CD14-positive monocyte (primary cell): ENCODE data around the gene NR1I3. TPM values are rescaled to one million over a fixed set of nuclear protein-coding genes. Genes with fewer than 3 reads are reported as not detected.

Source experiments
- DNase-seq, 3 donors: peaks; one replicate each; pipeline ENCODE4 v3.0.0-alpha.2; 2011 to 2022
- H2AFZ ChIP-seq: 2 replicates; pipeline ENCODE4 v1.6.0; 2012; ENCODE audit warnings: mild to moderate bottlenecking, low read depth, low read length, inconsistent platforms; ENCODE audit not compliant: insufficient read depth, poor library complexity, severe bottlenecking
- H3K27ac ChIP-seq, 2 donors: 1 replicate in 1 of 2; 2 replicates in 1 of 2; pipeline ENCODE4 v1.5.1; 2012 to 2013; ENCODE audit warnings: low read length in 2 of 2, control low read depth in 1 of 2, inconsistent platforms in 1 of 2, low read depth in 1 of 2, mild to moderate bottlenecking in 1 of 2
- H3K27me3 ChIP-seq, 2 donors: one replicate each; pipeline versions ENCODE4 v1.6.0 to v1.6.1; 2011 to 2013; ENCODE audit warnings: low read length in 2 of 2; ENCODE audit not compliant: control insufficient read depth in 2 of 2, insufficient read depth in 2 of 2
- H3K36me3 ChIP-seq, 2 donors: replicated peaks in 1 of 2; 1 replicate in 1 of 2; 2 replicates in 1 of 2; pipeline versions ENCODE4 v1.5.1 to v1.6.1; 2012 to 2013; ENCODE audit warnings: low read length in 2 of 2, control low read depth in 1 of 2, inconsistent platforms in 1 of 2, mild to moderate bottlenecking in 1 of 2; ENCODE audit not compliant: insufficient read depth in 2 of 2, control insufficient read depth in 1 of 2
- H3K4me1 ChIP-seq, 2 donors: 1 replicate in 1 of 2; 2 replicates in 1 of 2; pipeline versions ENCODE4 v1.5.1 to v1.6.1; 2012 to 2013; ENCODE audit warnings: low read length in 2 of 2, control low read depth in 1 of 2, inconsistent platforms in 1 of 2, mild to moderate bottlenecking in 1 of 2, moderate library complexity in 1 of 2; ENCODE audit not compliant: insufficient read depth in 2 of 2, control insufficient read depth in 1 of 2
- H3K4me2 ChIP-seq: replicated peaks from 2 replicates; pipeline ENCODE3; 2012; ENCODE audit warnings: low read length, moderate library complexity, mild to moderate bottlenecking; ENCODE audit not compliant: poor library complexity, severe bottlenecking; ENCODE audit errors: extremely low read depth
- H3K4me3 ChIP-seq, 3 experiments: fragments of 200-600 bp in 1 of 3; sonication (generic) in 1 of 3; replicated peaks in 1 of 3; 1 replicate in 2 of 3; 2 replicates in 1 of 3; pipeline ENCODE4 v1.5.1; 2011 to 2013; ENCODE audit warnings: low read length in 3 of 3, mild to moderate bottlenecking in 3 of 3, control low read depth in 2 of 3, low read depth in 2 of 3, inconsistent platforms in 1 of 3, moderate library complexity in 1 of 3
- H3K79me2 ChIP-seq: 2 replicates; pipeline ENCODE4 v1.6.0; 2012; ENCODE audit warnings: mild to moderate bottlenecking, control low read depth, inconsistent platforms, low read length, moderate library complexity; ENCODE audit not compliant: insufficient read depth
- H3K9ac ChIP-seq: 2 replicates; pipeline ENCODE4 v1.6.0; 2017; ENCODE audit warnings: low read length, mild to moderate bottlenecking; ENCODE audit not compliant: insufficient read depth, poor library complexity, severe bottlenecking
- H3K9me3 ChIP-seq, 2 donors: replicated peaks in 1 of 2; 1 replicate in 1 of 2; 2 replicates in 1 of 2; pipeline versions ENCODE4 v1.5.1 to v1.6.1; 2012 to 2013; ENCODE audit warnings: low read length in 2 of 2, control low read depth in 1 of 2; ENCODE audit not compliant: control insufficient read depth in 1 of 2, insufficient read depth in 1 of 2
- H4K20me1 ChIP-seq: 2 replicates; pipeline ENCODE4 v1.6.0; 2012; ENCODE audit warnings: mild to moderate bottlenecking, low read length, control low read depth, moderate library complexity; ENCODE audit not compliant: insufficient read depth
- H3K27ac Mint-ChIP-seq, 7 donors: one replicate each; pipeline ENCODE4 v1.8.0; 2020; ENCODE audit warnings: mild to moderate bottlenecking in 7 of 7, mixed read lengths in 7 of 7, moderate library complexity in 6 of 7, inconsistent platforms in 2 of 7
- H3K27me3 Mint-ChIP-seq, 3 donors: one replicate each; pipeline ENCODE4 v1.8.0; 2021 to 2022; ENCODE audit warnings: low read depth in 3 of 3, mild to moderate bottlenecking in 3 of 3, mixed read lengths in 3 of 3, moderate library complexity in 3 of 3, inconsistent platforms in 1 of 3
- H3K36me3 Mint-ChIP-seq, 2 donors: one replicate each; pipeline ENCODE4 v1.8.0; 2020; ENCODE audit warnings: mixed read lengths in 2 of 2, inconsistent platforms in 1 of 2, mild to moderate bottlenecking in 1 of 2
- H3K4me1 Mint-ChIP-seq: one replicate; pipeline ENCODE4 v1.8.0; 2020; ENCODE audit warnings: mild to moderate bottlenecking, mixed read lengths
- H3K4me3 Mint-ChIP-seq, 2 donors: one replicate each; pipeline ENCODE4 v1.8.0; 2020; ENCODE audit warnings: mild to moderate bottlenecking in 2 of 2, mixed read lengths in 2 of 2, moderate library complexity in 1 of 2
- H3K9me3 Mint-ChIP-seq, 7 donors: one replicate each; pipeline ENCODE4 v1.8.0; 2020 to 2022; ENCODE audit warnings: mixed read lengths in 7 of 7, mild to moderate bottlenecking in 6 of 7, moderate library complexity in 6 of 7, inconsistent platforms in 2 of 7
- WGBS: methylation state at CpG from one replicate; pipeline ENCODE4 v1.1.5; 2013; ENCODE audit warnings: missing lambda C conversion rate; ENCODE audit not compliant: insufficient coverage; 5-methylcytosine and 5-hydroxymethylcytosine counted together
- intact Hi-C, 2 donors: fragments of 100-400 bp; cut with micrococcal nuclease; formaldehyde crosslinking; loops; one replicate each; pipeline versions ENCODE4 v1.15.0 to v1.15.1; 2023
- polyA plus RNA-seq, 3 donors: library from polyadenylated mRNA; depleted of rRNA in 1 of 3; unstranded in 2 of 3; stranded (reverse) in 1 of 3; fragments of 300-500 nt in 2 of 3; fragments of >200 nt in 1 of 3; fragmentation: Illumina TruSeq in 2 of 3; gene quantifications; 1 replicate in 2 of 3; 2 replicates in 1 of 3; pipeline ENCODE4 v1.2.3, GENCODE V29; 2012 to 2021
- TF ChIP-seq, protein P1 (sequence below): fragments of 200-600 bp; IDR thresholded peaks from one replicate; pipeline ENCODE4 v1.8.0; 2022; ENCODE audit warnings: antibody characterized with exemption, mild to moderate bottlenecking

Gene NR1I3
- polyA plus RNA-seq, 3 donors, result not detected

- Mint-ChIP-seq H3K4me1 (peaks cover 64% of the 10 kb centered on the region), H3K4me3 (no peak overlapping the region), H3K27ac (peak overlapping the region in 3 of 7 donors; percentile 50 to 63 (median 59)), H3K9me3 (no peaks in the 10 kb centered on the region), H3K27me3 (peaks cover 0 to 2% (median 1%) of the 10 kb centered on the region in 3 donors), H3K36me3 (no peaks in the 10 kb centered on the region)
- no peak overlapping the region for H2AFZ ChIP-seq
- H3K27ac ChIP-seq, result no peak overlapping the region
- H3K4me2 ChIP-seq, result no peak overlapping the region
- H3K9me3 ChIP-seq, result no peaks in the 10 kb centered on the region
- TF ChIP-seq, protein P1, sequence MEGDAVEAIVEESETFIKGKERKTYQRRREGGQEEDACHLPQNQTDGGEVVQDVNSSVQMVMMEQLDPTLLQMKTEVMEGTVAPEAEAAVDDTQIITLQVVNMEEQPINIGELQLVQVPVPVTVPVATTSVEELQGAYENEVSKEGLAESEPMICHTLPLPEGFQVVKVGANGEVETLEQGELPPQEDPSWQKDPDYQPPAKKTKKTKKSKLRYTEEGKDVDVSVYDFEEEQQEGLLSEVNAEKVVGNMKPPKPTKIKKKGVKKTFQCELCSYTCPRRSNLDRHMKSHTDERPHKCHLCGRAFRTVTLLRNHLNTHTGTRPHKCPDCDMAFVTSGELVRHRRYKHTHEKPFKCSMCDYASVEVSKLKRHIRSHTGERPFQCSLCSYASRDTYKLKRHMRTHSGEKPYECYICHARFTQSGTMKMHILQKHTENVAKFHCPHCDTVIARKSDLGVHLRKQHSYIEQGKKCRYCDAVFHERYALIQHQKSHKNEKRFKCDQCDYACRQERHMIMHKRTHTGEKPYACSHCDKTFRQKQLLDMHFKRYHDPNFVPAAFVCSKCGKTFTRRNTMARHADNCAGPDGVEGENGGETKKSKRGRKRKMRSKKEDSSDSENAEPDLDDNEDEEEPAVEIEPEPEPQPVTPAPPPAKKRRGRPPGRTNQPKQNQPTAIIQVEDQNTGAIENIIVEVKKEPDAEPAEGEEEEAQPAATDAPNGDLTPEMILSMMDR, result no peak
- H3K9ac ChIP-seq, result no peak overlapping the region
- no peaks in the 10 kb centered on the region for H3K27me3 ChIP-seq
- no peaks in the 10 kb centered on the region for H3K36me3 ChIP-seq
- peaks cover 52 to 57% of the 10 kb centered on the region in 2 donors for H3K4me1 ChIP-seq
- WGBS, result 100% methylated on average over 4 of the region's 7 CpGs
- DNase-seq, result no peak
- H3K79me2 ChIP-seq, result no peaks in the 10 kb centered on the region
- intact Hi-C loops, result no loop called here
- no peak overlapping the region for H3K4me3 ChIP-seq
- H4K20me1 ChIP-seq, result no peaks in the 10 kb centered on the region
These were observed 41.9 kb downstream of the NR1I3 start for GRCh38 chr1:161196111-161196510.

DNA sequence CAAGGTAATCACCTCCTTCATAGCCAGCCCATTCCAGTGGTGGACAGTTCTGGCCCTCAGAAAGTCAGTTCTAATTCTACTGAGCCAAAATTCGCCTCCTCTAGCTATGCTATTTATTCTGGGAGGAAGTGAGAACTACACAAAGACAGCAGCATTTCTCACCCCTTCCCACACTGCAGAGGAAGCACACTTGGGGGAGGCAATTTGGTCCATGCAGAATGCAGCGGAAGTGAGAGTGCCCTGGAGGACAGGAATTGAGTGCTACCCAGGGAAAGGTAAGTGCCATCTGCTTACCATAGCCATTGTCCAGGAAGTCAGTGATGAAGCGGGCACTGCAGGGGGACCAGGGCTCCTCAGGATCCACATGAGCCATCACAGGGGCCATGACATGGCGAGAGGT, 42.8 kb downstream of the NR1I3 start:
- 54% methylated on average over 3 of the region's 4 CpGs for WGBS
- intact Hi-C loops, result no loop called here
- no peaks in the 10 kb centered on the region for H3K79me2 ChIP-seq
- H4K20me1 ChIP-seq, result no peaks in the 10 kb centered on the region
- no peaks in the 10 kb centered on the region for H3K27me3 ChIP-seq
- H3K36me3 Mint-ChIP-seq, result no peaks in the 10 kb centered on the region
- H3K9ac ChIP-seq, result no peak overlapping the region
- peak overlapping the region; percentile 19 to 88 (median 87) for H3K27ac Mint-ChIP-seq
- peaks cover 43 to 48% of the 10 kb centered on the region in 2 donors for H3K4me1 ChIP-seq
- H3K4me3 Mint-ChIP-seq, result peak overlapping the region in 1 of 2 donors; percentile 55
- H3K4me1 Mint-ChIP-seq, result peaks cover 59% of the 10 kb centered on the region
- H2AFZ ChIP-seq, result peak overlapping the region; percentile 1
- peak overlapping the region in 1 of 3 experiments; percentile 24 for H3K4me3 ChIP-seq
- no peaks in the 10 kb centered on the region for H3K9me3 ChIP-seq
- TF ChIP-seq, protein P1, result no peak
- H3K36me3 ChIP-seq, result no peaks in the 10 kb centered on the region
- DNase-seq, result peak; percentile 38 to 46 (median 46)
- H3K9me3 Mint-ChIP-seq, result no peaks in the 10 kb centered on the region
- peak overlapping the region; percentile 7 to 53 for H3K27ac ChIP-seq
- peak overlapping the region; percentile 37 for H3K4me2 ChIP-seq
- H3K27me3 Mint-ChIP-seq, result peaks cover 0 to 2% (median 1%) of the 10 kb centered on the region in 3 donors
